Left colon (tissue), 2 donors: ENCODE measurements around the gene FAM171A2. TPM values are rescaled to one million over a fixed set of nuclear protein-coding genes. Genes with fewer than 3 reads are reported as not detected.
"Not testable (repeated sequence)": the region's sequence is repeated elsewhere in the genome, so short reads cannot be mapped to it uniquely, and the experiment has no call there.

Experiments
- ATAC-seq: fragments of 200-7000 bp; cut with Tn5 transposase; one replicate; pipeline ENCODE4 v1.9.1; 2020; ENCODE audit warnings: mild to moderate bottlenecking, moderate library complexity
- DNase-seq, 2 donors: peaks; one replicate each; pipeline ENCODE4 v3.0.0-alpha.2; 2020
- intact Hi-C, 2 donors: fragments of 100-400 bp; cut with DNase I in 1 of 2; cut with micrococcal nuclease in 1 of 2; formaldehyde crosslinking; loops; one replicate each; pipeline versions ENCODE4 v1.11.2 to v1.14.0; 2022; cut with DNase I, micrococcal nuclease
- total RNA-seq, 2 donors: library from RNA; stranded (reverse); fragmentation: NEBNext Ultra II Directional; extraction: Animal tissue kit (Norgen Biotek cat#: 25700); gene quantifications; one replicate each; pipeline ENCODE4 v1.2.1, GENCODE V29; 2021
- donor health status: DM: no; HTN: no; CAD: no.
- donor health status: DM: yes; HTN: yes; CAD: no.

FAM171A2 gene
- total RNA-seq, 2 donors from 2014 or later: 0.24 to 0.67 TPM

- DNase-seq, ATAC-seq, intact Hi-C loops: not testable (repeated sequence)
Observed at GRCh38 chr17:44365051-44365450, 1.4 kb upstream of the FAM171A2 start.

- DNase-seq: no peak
- intact Hi-C loops: no loop called here
- peak; percentile 44 for ATAC-seq
Observed at GRCh38 chr17:44362949-44363612, 572 bp downstream of the FAM171A2 start.

GRCh38 chr17:44362459-44362948, 1.1 kb downstream of the FAM171A2 start:
- DNase-seq (no peak), ATAC-seq (peak; percentile 4)
- intact Hi-C loops: no loop called here

- intact Hi-C loops: no loop called here
- no peak for DNase-seq
- ATAC-seq: no peak
Observed at GRCh38 chr17:44361292-44362260, 2.1 kb downstream of the FAM171A2 start.

GRCh38 chr17:44360826-44361225, 2.8 kb downstream of the FAM171A2 start:
- DNase-seq (no peak), ATAC-seq (no peak)
- intact Hi-C loops: no loop called here

- no peak for ATAC-seq
- intact Hi-C loops: no loop called here
- no peak for DNase-seq
Observed at GRCh38 chr17:44360144-44360533, 3.5 kb downstream of the FAM171A2 start.

GRCh38 chr17:44359458-44360143, 4.1 kb downstream of the FAM171A2 start:
- intact Hi-C loops: no loop called here

GRCh38 chr17:44359006-44359405, 4.6 kb downstream of the FAM171A2 start:
- intact Hi-C loops: no loop called here
- ATAC-seq (no peak), DNase-seq (no peak)

More at GRCh38 chr17:44359458-44360143, 4.1 kb downstream of the FAM171A2 start:
- ATAC-seq (no peak), DNase-seq (no peak)

- DNase-seq (no peak), ATAC-seq (no peak)
- intact Hi-C loops: no loop called here
Observed at GRCh38 chr17:44358066-44358465, 5.6 kb downstream of the FAM171A2 start.

- intact Hi-C loops: no loop called here
- no peak for DNase-seq
- ATAC-seq: peak; percentile 62
Observed at GRCh38 chr17:44356241-44356640, 7.4 kb downstream of the FAM171A2 start.

GRCh38 chr17:44355642-44356099, 8.0 kb downstream of the FAM171A2 start:
- intact Hi-C loops: no loop called here
- DNase-seq (no peak), ATAC-seq (no peak)

GRCh38 chr17:44354582-44355561, 8.8 kb downstream of the FAM171A2 start:
- ATAC-seq: no peak
- DNase-seq: peak in 1 of 2 donors; percentile 79
- intact Hi-C loops: no loop called here

- intact Hi-C loops: no loop called here
- DNase-seq: peak in 1 of 2 donors; percentile 47
- ATAC-seq: peak; percentile 49
Observed at GRCh38 chr17:44353672-44354331, 9.9 kb downstream of the FAM171A2 start.

GRCh38 chr17:44352828-44353671, 10.6 kb downstream of the FAM171A2 start:
- intact Hi-C loops: no loop called here
- ATAC-seq (no peak), DNase-seq (no peak)

GRCh38 chr17:44351961-44352827, 11.5 kb downstream of the FAM171A2 start:
- DNase-seq: no peak
- intact Hi-C loops: no loop called here
- no peak for ATAC-seq

GRCh38 chr17:44351464-44351863, 12.2 kb downstream of the FAM171A2 start:
- ATAC-seq (no peak), DNase-seq (no peak)
- intact Hi-C loops: no loop called here
